Suprapubic skin (tissue), 3 donors: Measurements from ENCODE around the gene PHGDH.

Experiments
- EP300 ChIP-seq: sonication (generic); formaldehyde crosslinking; IDR thresholded peaks from one replicate; pipeline ENCODE4 v1.6.1; 2017; ENCODE audit warnings: antibody characterized with exemption
- POLR2A ChIP-seq, 2 donors: fragments of 450-650 bp; IDR thresholded peaks; one replicate each; pipeline ENCODE4 v1.6.1; 2017; ENCODE audit warnings: antibody characterized with exemption in 2 of 2, mild to moderate bottlenecking in 2 of 2, moderate library complexity in 2 of 2
- TF ChIP-seq, protein P1 (sequence below), 2 donors: fragments of 200-600 bp in 1 of 2; fragments of 450-650 bp in 1 of 2; sonication (generic) in 1 of 2; IDR thresholded peaks; one replicate each; pipeline ENCODE4 v1.5.1; 2016 to 2019; ENCODE audit warnings: antibody characterized with exemption in 2 of 2, mild to moderate bottlenecking in 1 of 2, moderate library complexity in 1 of 2

DNA sequence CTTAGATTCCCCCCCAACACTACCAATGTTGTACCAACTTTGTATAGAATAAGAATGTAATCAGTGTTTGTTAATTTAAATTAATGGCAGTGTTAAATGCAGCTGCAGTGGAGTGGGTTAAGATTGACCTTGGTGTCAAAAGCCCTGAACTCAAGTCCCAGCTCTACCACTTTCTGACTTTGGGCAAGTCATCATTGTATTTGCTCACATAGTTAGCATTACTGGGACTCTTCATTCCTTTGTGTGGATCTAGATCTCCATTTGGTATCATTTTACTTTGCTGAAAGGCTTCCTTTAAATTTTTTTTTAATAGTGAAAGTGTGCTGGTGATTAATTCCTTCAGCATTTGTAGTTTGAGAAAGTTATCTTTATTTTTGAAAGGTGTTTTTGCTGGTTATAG is 22.2 kb upstream of the PHGDH start:
- TF ChIP-seq POLR2A (IDR thresholded peaks at IDR 0.05) (no peak), EP300 (no peak)
- TF ChIP-seq, protein P1, sequence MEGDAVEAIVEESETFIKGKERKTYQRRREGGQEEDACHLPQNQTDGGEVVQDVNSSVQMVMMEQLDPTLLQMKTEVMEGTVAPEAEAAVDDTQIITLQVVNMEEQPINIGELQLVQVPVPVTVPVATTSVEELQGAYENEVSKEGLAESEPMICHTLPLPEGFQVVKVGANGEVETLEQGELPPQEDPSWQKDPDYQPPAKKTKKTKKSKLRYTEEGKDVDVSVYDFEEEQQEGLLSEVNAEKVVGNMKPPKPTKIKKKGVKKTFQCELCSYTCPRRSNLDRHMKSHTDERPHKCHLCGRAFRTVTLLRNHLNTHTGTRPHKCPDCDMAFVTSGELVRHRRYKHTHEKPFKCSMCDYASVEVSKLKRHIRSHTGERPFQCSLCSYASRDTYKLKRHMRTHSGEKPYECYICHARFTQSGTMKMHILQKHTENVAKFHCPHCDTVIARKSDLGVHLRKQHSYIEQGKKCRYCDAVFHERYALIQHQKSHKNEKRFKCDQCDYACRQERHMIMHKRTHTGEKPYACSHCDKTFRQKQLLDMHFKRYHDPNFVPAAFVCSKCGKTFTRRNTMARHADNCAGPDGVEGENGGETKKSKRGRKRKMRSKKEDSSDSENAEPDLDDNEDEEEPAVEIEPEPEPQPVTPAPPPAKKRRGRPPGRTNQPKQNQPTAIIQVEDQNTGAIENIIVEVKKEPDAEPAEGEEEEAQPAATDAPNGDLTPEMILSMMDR (IDR thresholded peaks at IDR 0.05) = no peak
